Stimulated activated CD8-positive, alpha-beta memory T cell treated with anti-CD3 and anti-CD28 coated beads, Interleukin-15, amount 100 ng/mL, for 1 hour (primary cell): ENCODE measurements around the gene CHN1.

Source experiments
- DNase-seq: peaks from one replicate; pipeline ENCODE4 v3.0.0-alpha.2; 2020; ENCODE audit warnings: low read depth

CHN1 gene

GRCh38 chr2:174924061-174924693 is 81.0 kb downstream of the CHN1 start:
- no peak for DNase-seq

- no peak for DNase-seq
Measured at GRCh38 chr2:174919947-174920595, 85.1 kb downstream of the CHN1 start.

DNA sequence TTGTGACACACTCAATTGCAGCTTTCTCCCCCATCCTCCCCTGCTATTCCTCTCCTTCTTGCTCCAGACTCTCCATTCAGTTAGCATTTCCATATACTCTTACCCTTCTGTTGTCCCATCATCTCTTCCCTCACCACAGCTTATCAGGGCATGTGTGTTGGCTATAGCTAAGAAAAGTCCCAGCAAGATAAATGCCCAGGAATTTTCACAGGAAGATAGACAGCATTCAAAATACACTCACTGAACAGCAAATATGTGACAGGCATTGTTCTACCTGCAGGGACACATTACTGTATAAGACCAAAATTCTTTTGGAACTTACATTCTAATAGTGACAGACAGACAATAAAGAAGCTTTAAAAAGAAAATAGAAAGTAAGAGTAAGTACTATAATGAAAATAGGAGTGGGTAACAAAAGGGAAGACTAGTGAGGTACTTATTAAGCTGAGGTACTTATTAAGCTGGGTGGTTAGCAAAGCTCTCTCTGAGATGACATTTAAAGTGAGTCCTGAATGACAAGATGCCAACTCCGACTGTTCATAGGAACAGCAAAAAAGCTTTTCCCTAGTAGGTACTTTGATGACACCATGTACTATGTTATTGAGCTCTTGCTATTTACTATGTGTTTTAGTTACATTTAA is 86.2 kb downstream of the CHN1 start:
- no peak for DNase-seq

- DNase-seq: no peak
Measured at GRCh38 chr2:174916270-174916930, 88.8 kb downstream of the CHN1 start.

DNA sequence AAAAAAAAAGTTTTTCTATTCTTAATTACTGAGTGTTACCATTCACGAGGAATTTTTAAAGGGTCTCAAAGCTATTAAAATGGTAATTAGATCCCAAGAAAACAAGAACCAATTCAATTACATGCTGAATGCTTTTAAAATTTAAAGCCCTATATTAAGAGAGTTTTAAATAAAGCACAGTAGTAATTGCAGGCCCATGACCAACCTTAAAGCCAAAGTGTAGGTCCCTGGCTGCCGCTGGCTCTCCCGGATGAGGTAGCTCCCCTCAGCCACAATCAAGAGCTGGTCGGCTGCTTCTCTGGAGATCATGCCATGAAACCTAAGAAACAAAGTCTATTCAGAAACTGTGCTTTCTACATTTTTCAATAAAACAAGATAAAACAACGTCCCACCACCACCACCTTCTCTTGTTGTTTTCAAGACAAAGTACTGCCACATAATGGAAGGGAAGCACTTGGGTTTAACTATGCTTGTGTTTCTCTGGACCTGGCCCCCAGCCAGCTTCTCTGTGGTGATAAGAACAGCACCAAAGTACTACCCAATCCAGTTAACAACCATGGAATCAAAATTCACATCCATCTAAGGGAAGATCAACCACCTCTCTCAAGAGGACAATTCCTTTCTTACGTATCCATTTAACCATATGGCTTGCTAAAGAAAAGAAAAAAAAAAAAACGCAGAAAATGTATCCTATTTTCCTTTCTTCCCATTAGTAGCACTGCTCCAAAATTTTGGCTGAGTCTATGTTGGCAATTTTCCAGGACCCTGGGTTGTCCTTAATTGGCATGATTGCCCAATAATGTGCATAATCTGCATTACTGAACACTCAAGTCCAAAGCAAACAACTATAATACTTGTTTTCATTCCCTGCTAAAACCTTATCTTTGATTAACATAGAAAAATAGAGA is 90.1 kb downstream of the CHN1 start:
- DNase-seq: no peak

DNA sequence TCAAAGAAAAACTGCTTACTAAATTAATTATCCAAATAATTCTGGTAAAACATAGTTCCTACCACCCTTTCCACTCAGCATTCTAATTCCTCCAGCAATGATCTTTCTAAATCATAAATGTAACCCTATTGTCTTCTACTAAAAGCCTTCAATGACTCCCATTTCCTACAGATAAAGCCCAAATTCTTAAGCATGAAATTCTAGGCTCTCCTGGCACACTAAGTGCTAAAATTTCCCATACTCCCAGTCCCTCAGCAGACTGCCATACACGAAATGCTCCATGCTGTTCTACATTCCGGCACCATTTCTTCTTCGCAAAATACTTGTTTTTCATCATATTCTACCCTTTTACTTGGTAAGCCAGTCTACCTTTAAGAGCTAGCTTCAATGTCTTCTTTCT is 96.9 kb downstream of the CHN1 start:
- DNase-seq: no peak

GRCh38 chr2:174903264-174903556 is 102.0 kb downstream of the CHN1 start:
- no peak for DNase-seq

- no peak for DNase-seq
Measured at GRCh38 chr2:174902506-174903263, 102.5 kb downstream of the CHN1 start.

GRCh38 chr2:174901075-174901474 is 104.1 kb downstream of the CHN1 start:
- no peak for DNase-seq

GRCh38 chr2:174897286-174897685 is 107.9 kb downstream of the CHN1 start:
- no peak for DNase-seq

GRCh38 chr2:174893018-174893417 is 112.2 kb downstream of the CHN1 start:
- no peak for DNase-seq

GRCh38 chr2:174892546-174892945 is 112.6 kb downstream of the CHN1 start:
- no peak for DNase-seq

DNA sequence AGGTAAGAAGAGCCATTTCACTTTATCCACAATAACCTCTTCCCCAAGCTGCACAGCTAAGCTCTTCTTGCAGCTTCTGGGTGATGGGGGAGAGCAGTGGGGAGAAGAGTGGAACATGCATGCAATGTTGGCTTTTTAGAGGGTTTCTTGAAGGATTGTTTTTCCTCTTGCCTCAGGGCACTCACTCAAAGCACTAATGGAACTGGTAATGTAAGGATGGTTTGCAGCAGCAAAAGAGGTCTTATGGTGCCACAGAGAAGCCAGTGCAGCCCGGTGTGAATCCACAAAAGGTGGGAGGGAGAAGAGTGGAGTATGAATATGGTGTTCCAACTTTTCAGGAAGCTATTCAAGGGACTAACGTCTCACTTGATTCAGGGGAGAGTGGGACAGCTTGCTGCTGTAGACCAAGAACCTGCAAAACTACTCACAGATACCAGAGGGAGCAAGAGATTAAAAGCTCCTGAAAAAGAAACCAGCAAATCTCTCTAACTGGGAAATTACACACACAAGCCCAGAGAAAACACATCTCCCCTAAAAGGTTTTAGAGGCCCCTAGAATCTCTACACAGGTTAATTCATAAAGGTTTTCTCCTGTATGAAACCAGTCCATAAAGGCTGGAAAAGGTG is 116.4 kb downstream of the CHN1 start:
- DNase-seq: no peak

GRCh38 chr2:174888146-174888545 is 117.0 kb downstream of the CHN1 start:
- DNase-seq: no peak

DNA sequence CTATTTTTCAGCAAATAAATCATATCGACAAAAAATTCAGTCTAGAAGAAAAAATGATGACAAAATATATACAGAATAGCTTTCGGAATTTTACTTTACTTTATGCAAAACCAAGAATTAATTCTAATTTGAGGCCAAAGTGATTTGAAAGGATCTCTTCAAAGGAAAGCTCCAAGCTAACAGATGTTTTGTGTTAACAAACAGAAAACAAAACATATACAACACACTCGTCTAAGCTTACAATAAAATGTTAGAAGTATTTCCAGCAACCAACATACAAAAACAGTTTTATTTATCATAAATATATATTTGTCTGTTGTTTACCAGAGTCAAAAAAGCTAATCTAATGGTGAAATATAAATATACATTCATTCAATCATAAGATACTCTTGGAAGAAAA is 122.8 kb downstream of the CHN1 start:
- no peak for DNase-seq

- no peak for DNase-seq
Measured at GRCh38 chr2:174881678-174882077, 123.5 kb downstream of the CHN1 start.

GRCh38 chr2:174878537-174879147 is 126.5 kb downstream of the CHN1 start:
- DNase-seq: no peak

DNA sequence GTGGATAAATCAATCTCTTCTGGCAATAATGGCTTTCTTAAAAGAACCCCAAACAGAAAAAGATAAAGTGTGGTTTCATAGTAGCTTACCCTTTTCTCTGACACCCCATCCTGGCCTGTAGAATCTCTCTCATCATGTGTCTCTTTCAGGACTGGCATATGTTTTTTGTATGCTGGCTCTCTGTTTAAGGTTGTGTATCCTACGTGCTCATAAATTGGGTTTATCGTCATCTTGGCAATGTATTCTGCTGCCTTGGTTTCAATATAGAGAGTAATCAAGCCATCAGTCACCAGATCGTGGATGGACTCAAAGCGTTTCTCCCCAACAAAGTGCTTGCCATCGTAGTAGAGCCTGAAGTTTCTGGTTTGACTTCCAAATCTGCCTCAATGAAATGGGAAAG is 127.4 kb downstream of the CHN1 start:
- DNase-seq: no peak

- DNase-seq: no peak
Measured at GRCh38 chr2:174877301-174877700, 127.9 kb downstream of the CHN1 start.

- DNase-seq: no peak
Measured at GRCh38 chr2:174874085-174874484, 131.1 kb downstream of the CHN1 start.

DNA sequence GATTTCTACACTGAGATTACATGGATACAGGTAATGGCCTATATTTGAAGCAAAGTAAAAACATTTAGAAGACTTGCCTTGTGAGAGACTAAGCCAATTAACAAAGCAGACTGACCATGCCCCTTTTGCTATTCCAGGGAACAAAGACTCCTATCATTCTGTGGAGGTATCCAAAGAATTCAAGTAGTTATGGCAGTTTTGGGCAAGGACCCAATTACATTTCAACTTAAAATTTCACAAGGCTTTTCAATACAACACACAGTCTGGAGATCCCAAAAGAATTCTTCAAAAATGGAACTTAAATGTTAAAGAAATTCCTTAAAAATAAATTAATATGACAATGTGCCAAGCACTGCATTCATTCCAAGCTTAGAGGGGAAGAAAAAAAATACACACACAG is 131.7 kb downstream of the CHN1 start:
- DNase-seq: no peak
